Fibroblast of gingiva (primary cell): ENCODE data around the gene ASB4.

Experiments
- DNase-seq: peaks from one replicate; pipeline ENCODE4 v3.0.0-alpha.2; 2011; ENCODE audit warnings: low read depth

ASB4 gene

DNA sequence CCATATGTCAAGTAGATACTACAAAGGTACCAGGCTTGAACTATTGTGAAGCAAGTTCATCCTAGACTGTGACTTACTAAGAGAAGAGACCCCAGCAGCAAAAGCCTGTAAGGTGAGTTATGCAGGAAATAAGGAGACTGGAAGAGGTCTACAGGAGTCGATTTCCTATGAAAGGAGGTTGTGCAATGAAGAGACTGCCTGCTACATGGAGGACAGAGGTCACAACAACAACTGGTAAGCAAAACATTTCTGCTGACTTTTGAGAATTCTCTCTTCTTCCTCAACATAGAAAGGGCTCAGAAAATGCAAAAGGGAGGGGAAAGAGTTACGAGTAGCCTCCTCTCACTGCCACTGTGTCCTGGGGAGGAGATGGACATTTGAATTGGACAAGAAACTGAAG is 68.2 kb downstream of the ASB4 start:
- no peak for DNase-seq

DNA sequence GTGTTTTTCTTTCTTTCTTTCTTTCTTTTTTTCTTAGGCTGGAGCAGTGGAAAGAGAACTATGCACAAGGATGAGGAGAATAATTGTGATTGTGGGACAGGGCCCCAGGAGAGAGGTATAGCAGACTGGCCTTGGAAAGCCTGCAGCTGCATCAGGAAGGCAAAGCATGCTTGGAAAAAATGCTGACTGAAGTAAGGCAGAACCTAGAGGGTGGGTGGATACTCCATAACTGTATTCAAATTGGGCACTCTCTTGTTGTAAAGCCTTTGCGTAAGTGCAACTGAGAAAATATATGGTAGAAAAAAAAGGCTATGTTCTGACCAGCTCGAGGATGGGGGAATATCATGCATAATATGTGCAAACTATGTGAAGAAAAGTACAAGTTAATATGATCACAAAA is 71.0 kb downstream of the ASB4 start:
- no peak for DNase-seq

DNA sequence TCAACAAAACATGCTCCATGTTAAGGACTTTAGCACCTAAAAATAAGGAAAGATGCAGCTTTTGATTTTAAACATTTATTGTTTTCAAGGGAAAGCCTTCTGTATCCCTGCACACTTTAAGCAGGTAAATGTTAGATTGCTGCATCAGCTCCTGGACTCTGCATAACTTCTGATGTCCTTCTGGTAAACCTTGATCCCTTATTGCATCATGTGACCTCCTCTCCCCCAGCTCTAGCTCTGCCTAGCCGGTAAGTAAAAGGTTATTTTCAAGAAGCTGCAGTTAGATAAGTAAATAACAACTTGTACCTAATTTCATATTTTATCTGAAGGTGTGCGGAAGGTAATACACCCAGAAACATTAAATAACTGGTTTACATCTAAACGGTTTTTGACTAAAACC is 73.1 kb downstream of the ASB4 start:
- no peak for DNase-seq

DNA sequence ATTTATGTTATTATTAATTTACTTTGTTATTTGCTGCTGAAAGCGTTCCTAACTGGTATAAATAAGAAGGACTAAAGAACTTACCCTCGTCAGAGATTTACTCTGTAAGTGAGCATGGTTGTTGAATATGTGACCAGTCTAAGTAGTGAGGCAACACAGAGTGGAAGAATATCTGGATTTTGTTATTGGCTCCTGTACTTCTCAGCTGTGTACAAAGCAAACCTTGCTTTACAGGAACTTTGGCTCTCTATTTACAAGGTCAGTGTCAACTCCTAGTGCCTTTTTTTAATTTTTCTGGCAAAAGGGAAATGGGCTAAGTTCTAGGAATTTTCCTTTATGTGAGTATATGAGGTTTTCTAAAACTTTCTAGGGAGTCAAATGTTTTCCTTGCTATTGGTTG is 74.9 kb downstream of the ASB4 start:
- DNase-seq: no peak

DNA sequence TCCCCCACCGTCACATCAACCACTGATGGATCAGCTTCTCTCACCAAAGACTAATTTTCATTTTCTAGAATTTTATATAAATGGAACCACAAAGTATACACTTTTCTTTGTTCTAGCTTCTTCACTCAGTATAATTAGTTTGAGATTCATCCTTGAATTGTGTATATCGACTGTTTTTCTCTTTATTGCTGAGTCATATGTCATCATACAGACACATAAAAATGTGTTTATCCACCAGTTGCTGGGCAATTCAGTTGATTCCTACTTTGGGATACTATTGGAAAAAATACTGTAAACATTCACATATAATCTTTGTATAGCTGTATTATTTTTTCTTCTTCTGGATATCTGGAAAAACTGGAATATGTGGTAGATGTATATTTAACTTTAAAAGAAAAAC is 84.0 kb downstream of the ASB4 start:
- DNase-seq: no peak

DNA sequence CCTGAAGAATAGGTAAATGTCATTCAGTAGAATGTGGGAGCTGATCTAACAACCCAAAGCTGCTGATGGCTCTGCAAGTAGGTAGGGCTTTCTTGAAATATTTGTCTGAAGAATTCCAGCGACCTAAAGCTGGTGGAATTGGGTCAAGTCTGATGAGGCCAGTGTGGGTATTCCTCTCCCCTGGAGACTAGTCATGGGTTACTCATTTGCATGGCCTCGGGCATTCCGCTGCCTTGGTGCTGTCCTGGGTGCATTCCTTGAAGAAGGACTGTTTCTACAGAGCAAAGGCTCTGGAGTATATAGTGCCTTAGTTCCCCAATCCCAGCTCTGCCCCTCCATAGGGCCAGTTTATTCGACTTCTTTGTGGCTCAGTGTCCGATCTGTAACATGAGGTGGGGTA is 91.4 kb downstream of the ASB4 start:
- peak; percentile 5 for DNase-seq

DNA sequence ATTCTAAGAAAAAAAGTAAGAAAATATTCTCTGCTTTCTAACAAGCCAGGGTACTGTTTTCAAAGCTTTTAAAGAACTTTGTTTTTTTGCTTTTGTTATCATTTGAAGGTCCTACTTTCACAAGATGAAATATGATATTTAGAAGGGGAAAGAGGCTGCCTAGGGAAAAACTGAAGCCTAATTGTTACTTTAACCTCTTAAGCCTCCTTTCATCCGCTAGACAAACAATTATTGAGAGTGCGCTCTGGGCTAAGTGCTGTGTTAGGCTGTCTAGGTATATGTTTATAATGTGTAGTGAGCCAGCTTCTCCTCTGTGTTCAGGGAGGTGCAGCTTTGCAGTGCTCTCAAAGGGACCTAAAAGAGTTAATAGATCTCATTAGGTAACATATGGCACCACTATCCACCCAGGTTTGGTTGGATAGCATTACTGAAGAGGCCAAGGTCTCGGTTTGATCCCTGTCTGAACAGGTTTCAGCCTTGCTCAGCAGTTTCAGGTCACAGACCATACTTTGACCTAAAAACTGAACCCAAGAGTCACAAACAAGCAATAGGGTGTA is 92.6 kb downstream of the ASB4 start:
- no peak for DNase-seq

DNA sequence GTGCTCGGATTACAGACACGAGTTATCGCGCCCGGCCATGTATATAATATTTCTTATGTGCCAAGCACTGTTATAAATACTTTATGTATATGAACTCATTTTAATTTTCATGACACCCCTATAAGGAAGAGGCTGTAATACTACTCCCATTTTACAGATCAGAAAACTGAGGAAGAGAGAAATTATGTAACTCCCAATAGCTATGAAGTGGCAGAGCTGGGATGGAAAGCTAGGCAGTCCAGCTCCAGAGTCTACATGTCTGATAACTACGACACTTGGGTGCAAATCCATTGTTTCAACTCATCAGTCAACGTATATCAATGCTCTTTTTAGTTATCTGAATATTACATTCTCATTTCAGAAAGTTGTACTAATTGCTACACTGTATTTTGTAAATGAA is 93.6 kb downstream of the ASB4 start:
- no peak for DNase-seq

DNA sequence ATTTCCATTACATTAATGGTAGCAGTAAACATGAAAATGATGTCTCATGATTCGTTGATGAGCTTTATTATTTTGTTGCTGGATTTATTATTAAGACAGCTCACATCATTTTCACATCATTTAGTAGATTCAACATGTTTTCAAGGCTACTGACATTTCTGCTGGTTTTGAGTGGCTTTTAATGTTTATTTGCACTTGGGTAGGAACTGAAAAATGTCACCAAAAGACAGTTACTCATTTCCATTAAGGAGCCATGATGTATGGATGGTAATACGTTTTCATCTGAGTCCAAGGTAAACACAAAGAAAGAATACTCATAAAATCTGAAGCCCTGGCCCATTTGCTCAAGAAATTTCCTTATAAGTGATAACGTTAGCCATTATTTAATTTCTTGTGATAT is 95.7 kb downstream of the ASB4 start:
- DNase-seq: no peak

DNA sequence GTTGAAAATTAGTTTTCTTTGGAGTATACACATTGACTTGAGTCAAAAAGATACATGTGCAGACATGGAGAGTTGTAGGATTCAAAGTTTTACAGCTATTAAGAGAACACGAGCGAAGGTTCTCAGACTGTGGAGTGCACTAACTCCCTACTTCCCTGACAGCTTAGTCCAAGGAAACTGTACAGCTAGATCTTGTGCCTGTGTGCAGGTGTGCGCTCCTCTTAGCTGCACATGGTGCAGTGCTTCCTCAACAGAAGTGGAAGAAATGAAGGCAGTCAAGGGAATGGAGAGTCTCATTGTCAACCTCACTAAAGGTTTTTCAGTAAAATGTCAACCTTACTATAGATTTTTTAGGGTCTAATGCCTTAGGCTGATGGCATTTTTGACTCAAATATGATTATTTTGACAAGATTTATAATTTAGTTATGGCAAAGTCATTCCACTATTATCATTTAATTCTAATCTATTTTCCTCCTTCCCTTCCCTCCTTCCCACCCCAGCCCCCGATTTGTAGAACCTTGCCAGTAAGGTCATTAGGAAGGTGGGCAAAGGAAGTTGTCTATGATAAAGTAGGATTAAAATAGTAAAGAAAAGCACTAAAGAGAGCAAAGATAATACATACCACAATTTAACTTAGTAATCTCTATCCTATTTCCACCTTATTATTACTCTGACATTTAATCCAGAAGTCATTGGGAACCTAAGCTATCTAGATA is 97.0 kb downstream of the ASB4 start:
- DNase-seq: no peak

DNA sequence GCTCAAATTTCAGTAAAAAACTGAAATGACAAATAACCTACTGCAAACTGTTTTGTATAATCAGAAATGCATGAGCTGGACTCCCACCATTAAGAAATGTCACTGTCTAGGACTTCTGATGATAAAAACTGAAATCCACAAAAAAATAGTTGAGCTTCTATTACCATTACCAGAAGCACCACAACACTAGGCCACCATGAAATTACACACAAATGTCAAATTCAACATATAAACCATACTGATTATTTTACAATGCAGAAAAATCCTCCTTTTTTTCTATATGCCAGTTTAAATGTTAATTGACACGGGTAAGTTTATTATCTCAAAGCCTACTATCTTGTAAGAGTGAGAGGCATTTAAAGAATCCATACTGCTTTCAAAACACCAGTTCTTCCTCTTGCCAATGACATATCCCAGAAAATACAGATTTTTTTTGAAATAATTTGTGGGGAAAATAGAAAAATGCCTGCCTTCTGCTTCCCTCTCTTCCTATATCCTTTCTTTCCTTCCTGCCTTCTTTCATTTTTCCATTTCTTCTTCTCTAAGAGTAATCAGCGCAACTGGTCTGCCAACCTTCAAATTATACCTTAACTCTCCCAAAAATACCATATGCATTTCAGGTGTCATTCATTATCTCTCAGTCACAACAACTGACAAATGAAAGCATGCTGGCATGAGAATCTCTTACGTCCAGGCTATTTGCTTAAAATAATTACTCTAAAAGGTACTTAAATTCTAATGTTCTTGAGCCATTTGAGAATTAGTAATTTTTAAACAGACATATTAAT is 98.3 kb downstream of the ASB4 start:
- DNase-seq: no peak

DNA sequence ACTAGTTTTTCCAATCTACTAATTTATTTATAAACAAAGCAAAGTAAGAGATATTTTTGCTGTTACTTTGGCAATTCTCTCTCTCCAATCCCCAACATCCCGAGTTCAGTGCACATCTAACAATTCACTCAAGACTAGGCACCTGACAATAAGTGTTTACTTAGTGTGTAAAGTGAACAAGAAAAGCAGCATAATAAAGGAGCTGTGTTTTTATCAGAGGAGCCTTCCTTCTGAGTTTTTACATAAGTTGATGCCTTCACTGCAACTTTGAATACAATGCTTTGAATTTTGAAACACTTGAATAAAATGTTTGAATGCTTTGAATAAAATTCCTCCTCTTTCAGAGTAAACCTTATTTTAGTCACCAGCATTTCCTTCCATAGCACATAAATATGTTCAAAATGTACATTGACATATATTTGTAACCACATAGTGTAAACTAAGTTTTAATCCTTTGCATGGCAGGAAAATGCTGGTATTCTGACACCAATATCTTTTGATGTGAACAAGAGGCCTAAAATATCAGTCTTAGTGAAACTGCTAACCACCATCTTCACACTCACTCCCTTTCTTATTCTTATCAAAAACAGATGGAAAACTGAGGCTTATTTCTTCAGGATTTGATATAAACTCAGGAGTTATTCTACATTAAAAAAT is 99.2 kb downstream of the ASB4 start:
- no peak for DNase-seq

DNA sequence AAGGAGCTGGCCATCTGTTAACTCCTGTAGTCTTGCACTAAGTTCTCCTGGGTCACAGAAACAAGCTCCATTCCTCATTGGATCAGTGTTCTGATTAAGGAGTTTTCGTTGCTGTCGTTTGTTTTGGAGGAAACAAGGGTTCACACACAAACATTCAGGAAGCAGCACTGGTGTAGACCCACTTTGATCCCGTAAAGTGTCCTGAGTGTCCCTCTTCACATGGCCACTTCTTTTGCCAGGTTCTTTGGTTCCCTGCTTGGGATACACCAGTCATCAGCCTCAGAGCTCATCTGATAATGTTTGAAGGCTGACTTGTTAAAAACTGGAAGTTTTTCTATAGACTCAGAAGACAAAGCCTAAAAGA is 99.7 kb downstream of the ASB4 start:
- no peak for DNase-seq

DNA sequence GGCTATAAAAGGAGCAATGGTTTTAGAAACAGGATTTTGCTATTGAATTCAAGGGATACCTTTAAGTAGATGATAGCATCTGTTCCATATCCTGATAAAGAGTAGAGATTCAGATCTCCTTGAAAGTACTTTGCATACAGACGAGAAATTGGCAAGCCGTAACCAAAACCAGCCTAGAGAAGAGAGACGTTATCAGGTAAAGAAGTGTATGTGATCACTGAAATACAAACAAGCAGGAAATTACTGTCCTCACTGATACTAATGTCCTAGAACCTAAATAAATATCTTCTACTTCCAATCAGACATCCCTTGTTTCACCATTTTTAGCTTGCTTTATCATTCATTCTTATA is 101.2 kb downstream of the ASB4 start:
- no peak for DNase-seq

DNA sequence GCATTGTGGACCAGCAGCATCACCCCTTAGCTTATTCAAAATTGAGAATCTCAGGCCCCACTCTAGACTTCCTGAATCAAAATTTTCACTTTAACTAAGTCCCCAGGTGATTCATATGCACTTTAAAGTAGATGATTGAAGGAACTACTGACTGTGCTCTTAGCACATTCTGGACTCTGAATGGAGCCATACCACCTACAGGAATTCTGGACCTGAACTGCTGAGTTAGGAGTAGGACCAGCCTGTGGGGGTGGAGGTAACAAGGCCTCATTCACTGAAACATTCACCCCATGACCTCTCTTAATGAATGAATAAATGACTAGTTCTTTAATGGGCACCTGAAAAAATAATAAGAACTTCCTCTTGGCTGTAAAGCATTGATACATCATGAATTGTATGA is 103.3 kb downstream of the ASB4 start:
- no peak for DNase-seq

DNA sequence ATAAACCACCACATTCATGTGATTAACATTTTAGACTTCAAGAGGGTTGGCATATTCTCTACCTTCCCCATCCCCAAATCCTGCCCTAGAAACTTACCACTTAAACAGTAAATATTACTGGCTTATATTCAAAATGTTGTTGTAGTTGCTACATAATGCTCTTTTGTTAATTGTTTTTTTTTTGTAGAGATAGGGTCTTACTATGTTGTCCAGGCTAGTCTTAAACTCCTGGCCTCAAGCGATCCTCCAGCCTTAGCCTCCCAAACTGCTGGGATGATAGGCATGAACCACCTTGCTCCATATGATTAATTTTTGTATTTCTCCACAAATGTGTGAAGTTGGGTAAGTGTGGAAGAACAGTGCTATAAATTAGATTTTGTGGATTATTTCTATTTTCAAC is 104.0 kb downstream of the ASB4 start:
- no peak for DNase-seq
